Measurements from ENCODE around the gene MTCP1. TPM values are rescaled to one million over a fixed set of nuclear protein-coding genes. Genes with fewer than 3 reads are reported as not detected.

MTCP1 gene
- 12.5 TPM for polyA plus RNA-seq (2013, experiment 1 of 2)
- 11.8 TPM for polyA plus RNA-seq (2013, experiment 2 of 2)

GRCh38 chrX:155070975-155071693, at the start of gene MTCP1, which contains the start of the genes BRCC3 and CMC4:
MTCP1 (minus strand) TSS chrX:155071136; CDS start chrX:155066010, 5,126 bp downstream.
BRCC3 (plus strand) TSS chrX:155071508; CDS start chrX:155071528, 20 bp downstream.
CMC4 (minus strand) TSS chrX:155071136; CDS start chrX:155064023, 7,113 bp downstream.
- Histone ChIP-seq H3K9ac (ENCODE audit: low read depth, low read length) (peak within 1 kb of the TSS; percentile 94), H3K27ac (ENCODE audit: low read depth, low read length) (peak within 1 kb of the TSS; percentile 81), H3K4me3 (ENCODE audit: low read length) (peak within 1 kb of the TSS; percentile 100), H3K4me1 (ENCODE audit: insufficient read depth, low read length) (peaks cover 4% of the 10 kb centered on the region; the same call in 1 of the 2 replicates), H3K27me3 (ENCODE audit: insufficient read depth, low read length) (no peaks in the 10 kb centered on the region), H3K9me3 (ENCODE audit: insufficient read depth, low read depth, low read length) (no peaks in the 10 kb centered on the region), H3K36me3 (ENCODE audit: insufficient read depth, low read length) (peaks cover 29% of the 10 kb centered on the region)
- under 1% methylated on average over 66 of the region's 81 CpGs for WGBS

GRCh38 chrX:155115174-155115819, 44.4 kb upstream of the MTCP1 start:
- no peak overlapping the region for H3K4me3 ChIP-seq (ENCODE audit: low read length)
- no peaks in the 10 kb centered on the region for H3K27me3 ChIP-seq (ENCODE audit: insufficient read depth, low read length)
- H3K4me1 ChIP-seq (ENCODE audit: insufficient read depth, low read length) = no peaks in the 10 kb centered on the region
- H3K9ac ChIP-seq (ENCODE audit: low read depth, low read length) = no peak overlapping the region
- H3K36me3 ChIP-seq (ENCODE audit: insufficient read depth, low read length) = peaks cover 29% of the 10 kb centered on the region
- 100% methylated on average over 1 of the region's 1 CpG for WGBS
- no peak overlapping the region for H3K27ac ChIP-seq (ENCODE audit: low read depth, low read length)
- no peaks in the 10 kb centered on the region for H3K9me3 ChIP-seq (ENCODE audit: insufficient read depth, low read depth, low read length)

- Histone ChIP-seq H3K36me3 (ENCODE audit: insufficient read depth, low read length) (peaks cover 17% of the 10 kb centered on the region; the same call in 1 of the 2 replicates), H3K9ac (ENCODE audit: low read depth, low read length) (no peak overlapping the region), H3K27ac (ENCODE audit: low read depth, low read length) (no peak overlapping the region), H3K9me3 (ENCODE audit: insufficient read depth, low read depth, low read length) (no peaks in the 10 kb centered on the region), H3K4me1 (ENCODE audit: insufficient read depth, low read length) (no peaks in the 10 kb centered on the region), H3K4me3 (ENCODE audit: low read length) (no peak overlapping the region), H3K27me3 (ENCODE audit: insufficient read depth, low read length) (no peaks in the 10 kb centered on the region)
- 98% methylated on average over 4 of the region's 4 CpGs for WGBS
These were observed 42.2 kb upstream of the MTCP1 start for GRCh38 chrX:155113097-155113496.

- H3K36me3 ChIP-seq (ENCODE audit: insufficient read depth, low read length) = peaks cover 18% of the 10 kb centered on the region; the same call in 1 of the 2 replicates
- H3K4me1 ChIP-seq (ENCODE audit: insufficient read depth, low read length) = no peaks in the 10 kb centered on the region
- H3K27ac ChIP-seq (ENCODE audit: low read depth, low read length) = no peak overlapping the region
- H3K9ac ChIP-seq (ENCODE audit: low read depth, low read length) = no peak overlapping the region
- WGBS = 99% methylated on average over 3 of the region's 3 CpGs
- no peak overlapping the region for H3K4me3 ChIP-seq (ENCODE audit: low read length)
- no peaks in the 10 kb centered on the region for H3K9me3 ChIP-seq (ENCODE audit: insufficient read depth, low read depth, low read length)
- H3K27me3 ChIP-seq (ENCODE audit: insufficient read depth, low read length) = no peaks in the 10 kb centered on the region
These were observed 41.2 kb upstream of the MTCP1 start for GRCh38 chrX:155112171-155112570.

- no peak overlapping the region for H3K9ac ChIP-seq (ENCODE audit: low read depth, low read length)
- peaks cover 19% of the 10 kb centered on the region for H3K36me3 ChIP-seq (ENCODE audit: insufficient read depth, low read length)
- H3K27me3 ChIP-seq (ENCODE audit: insufficient read depth, low read length) = no peaks in the 10 kb centered on the region
- no peak overlapping the region for H3K4me3 ChIP-seq (ENCODE audit: low read length)
- no peaks in the 10 kb centered on the region for H3K4me1 ChIP-seq (ENCODE audit: insufficient read depth, low read length)
- no peak overlapping the region for H3K27ac ChIP-seq (ENCODE audit: low read depth, low read length)
- H3K9me3 ChIP-seq (ENCODE audit: insufficient read depth, low read depth, low read length) = no peaks in the 10 kb centered on the region
These were observed 37.5 kb upstream of the MTCP1 start for GRCh38 chrX:155108427-155108826.

GRCh38 chrX:155105919-155106318, 35.0 kb upstream of the MTCP1 start:
- H3K27ac ChIP-seq (ENCODE audit: low read depth, low read length) = no peak overlapping the region
- peaks cover 13% of the 10 kb centered on the region for H3K36me3 ChIP-seq (ENCODE audit: insufficient read depth, low read length)
- H3K9me3 ChIP-seq (ENCODE audit: insufficient read depth, low read depth, low read length) = no peaks in the 10 kb centered on the region
- H3K27me3 ChIP-seq (ENCODE audit: insufficient read depth, low read length) = no peaks in the 10 kb centered on the region
- H3K4me3 ChIP-seq (ENCODE audit: low read length) = no peak overlapping the region
- WGBS = 100% methylated on average over 1 of the region's 2 CpGs
- H3K4me1 ChIP-seq (ENCODE audit: insufficient read depth, low read length) = no peaks in the 10 kb centered on the region
- no peak overlapping the region for H3K9ac ChIP-seq (ENCODE audit: low read depth, low read length)

GRCh38 chrX:155094468-155095061, 23.6 kb upstream of the MTCP1 start:
- Histone ChIP-seq H3K27ac (ENCODE audit: low read depth, low read length) (no peak overlapping the region), H3K27me3 (ENCODE audit: insufficient read depth, low read length) (no peaks in the 10 kb centered on the region), H3K4me1 (ENCODE audit: insufficient read depth, low read length) (no peaks in the 10 kb centered on the region), H3K4me3 (ENCODE audit: low read length) (no peak overlapping the region), H3K9ac (ENCODE audit: low read depth, low read length) (no peak overlapping the region), H3K36me3 (ENCODE audit: insufficient read depth, low read length) (peaks cover 44% of the 10 kb centered on the region), H3K9me3 (ENCODE audit: insufficient read depth, low read depth, low read length) (no peaks in the 10 kb centered on the region)
- 88% methylated on average over 3 of the region's 4 CpGs for WGBS

- Histone ChIP-seq H3K27ac (ENCODE audit: low read depth, low read length) (no peak overlapping the region), H3K4me3 (ENCODE audit: low read length) (no peak overlapping the region), H3K9me3 (ENCODE audit: insufficient read depth, low read depth, low read length) (no peaks in the 10 kb centered on the region), H3K27me3 (ENCODE audit: insufficient read depth, low read length) (no peaks in the 10 kb centered on the region), H3K4me1 (ENCODE audit: insufficient read depth, low read length) (no peaks in the 10 kb centered on the region), H3K9ac (ENCODE audit: low read depth, low read length) (no peak overlapping the region), H3K36me3 (ENCODE audit: insufficient read depth, low read length) (peaks cover 59% of the 10 kb centered on the region)
- WGBS = 95% methylated on average over 26 of the region's 26 CpGs
These were observed 16.2 kb upstream of the MTCP1 start for GRCh38 chrX:155086961-155087735.

GRCh38 chrX:155086202-155086840, 15.4 kb upstream of the MTCP1 start:
- Histone ChIP-seq H3K27me3 (ENCODE audit: insufficient read depth, low read length) (no peaks in the 10 kb centered on the region), H3K9ac (ENCODE audit: low read depth, low read length) (no peak overlapping the region), H3K27ac (ENCODE audit: low read depth, low read length) (no peak overlapping the region), H3K4me3 (ENCODE audit: low read length) (no peak overlapping the region), H3K36me3 (ENCODE audit: insufficient read depth, low read length) (peaks cover 55% of the 10 kb centered on the region), H3K4me1 (ENCODE audit: insufficient read depth, low read length) (no peaks in the 10 kb centered on the region), H3K9me3 (ENCODE audit: insufficient read depth, low read depth, low read length) (no peaks in the 10 kb centered on the region)
- WGBS = 83% methylated on average over 24 of the region's 24 CpGs

GRCh38 chrX:155071694-155072280, 851 bp upstream of the MTCP1 start:
- H3K9ac ChIP-seq (ENCODE audit: low read depth, low read length) = peak overlapping the region; percentile 94
- H3K4me1 ChIP-seq (ENCODE audit: insufficient read depth, low read length) = peaks cover 4% of the 10 kb centered on the region; the same call in 1 of the 2 replicates
- peak overlapping the region; percentile 56 for H3K27ac ChIP-seq (ENCODE audit: low read depth, low read length)
- WGBS = 2% methylated on average over 24 of the region's 25 CpGs
- H3K9me3 ChIP-seq (ENCODE audit: insufficient read depth, low read depth, low read length) = no peaks in the 10 kb centered on the region
- peak overlapping the region; percentile 100 for H3K4me3 ChIP-seq (ENCODE audit: low read length)
- no peaks in the 10 kb centered on the region for H3K27me3 ChIP-seq (ENCODE audit: insufficient read depth, low read length)
- H3K36me3 ChIP-seq (ENCODE audit: insufficient read depth, low read length) = peaks cover 35% of the 10 kb centered on the region

All from HUES64 (cell line).